PFSK-1 (cell line): Measurements from ENCODE around the gene TRABD2A.

Experiments used
- FOXP2 ChIP-seq: optimal IDR thresholded peaks from 2 replicates; pipeline ENCODE3; 2011; ENCODE audit warnings: borderline replicate concordance, control low read depth, inconsistent platforms; ENCODE audit not compliant: insufficient read depth; ENCODE audit errors: extremely low read length, extremely low read depth
- POLR2AphosphoS5 ChIP-seq: IDR thresholded peaks from 2 replicates; pipeline ENCODE4 v1.6.1; 2012; ENCODE audit warnings: low read depth, mild to moderate bottlenecking, control low read depth, low read length, moderate library complexity
- SIN3A ChIP-seq: IDR thresholded peaks from 2 replicates; pipeline ENCODE4 v1.6.1; 2012; ENCODE audit warnings: mild to moderate bottlenecking, low read length, moderate library complexity, borderline replicate concordance; ENCODE audit not compliant: insufficient read depth
- TAF1 ChIP-seq: IDR thresholded peaks from 2 replicates; pipeline ENCODE4 v1.6.1; 2012; ENCODE audit warnings: low read length, control low read depth, borderline replicate concordance; ENCODE audit not compliant: insufficient read depth
- TF ChIP-seq, protein P1 (sequence below), 2 experiments: IDR thresholded peaks; 2 replicates each; pipeline versions ENCODE4 v1.6.1 to v1.8.0; 2011 to 2012; ENCODE audit warnings: low read depth in 2 of 2, low read length in 2 of 2, control low read depth in 1 of 2, inconsistent platforms in 1 of 2, mild to moderate bottlenecking in 1 of 2, moderate library complexity in 1 of 2; ENCODE audit not compliant: insufficient read depth in 1 of 2

TRABD2A gene

DNA sequence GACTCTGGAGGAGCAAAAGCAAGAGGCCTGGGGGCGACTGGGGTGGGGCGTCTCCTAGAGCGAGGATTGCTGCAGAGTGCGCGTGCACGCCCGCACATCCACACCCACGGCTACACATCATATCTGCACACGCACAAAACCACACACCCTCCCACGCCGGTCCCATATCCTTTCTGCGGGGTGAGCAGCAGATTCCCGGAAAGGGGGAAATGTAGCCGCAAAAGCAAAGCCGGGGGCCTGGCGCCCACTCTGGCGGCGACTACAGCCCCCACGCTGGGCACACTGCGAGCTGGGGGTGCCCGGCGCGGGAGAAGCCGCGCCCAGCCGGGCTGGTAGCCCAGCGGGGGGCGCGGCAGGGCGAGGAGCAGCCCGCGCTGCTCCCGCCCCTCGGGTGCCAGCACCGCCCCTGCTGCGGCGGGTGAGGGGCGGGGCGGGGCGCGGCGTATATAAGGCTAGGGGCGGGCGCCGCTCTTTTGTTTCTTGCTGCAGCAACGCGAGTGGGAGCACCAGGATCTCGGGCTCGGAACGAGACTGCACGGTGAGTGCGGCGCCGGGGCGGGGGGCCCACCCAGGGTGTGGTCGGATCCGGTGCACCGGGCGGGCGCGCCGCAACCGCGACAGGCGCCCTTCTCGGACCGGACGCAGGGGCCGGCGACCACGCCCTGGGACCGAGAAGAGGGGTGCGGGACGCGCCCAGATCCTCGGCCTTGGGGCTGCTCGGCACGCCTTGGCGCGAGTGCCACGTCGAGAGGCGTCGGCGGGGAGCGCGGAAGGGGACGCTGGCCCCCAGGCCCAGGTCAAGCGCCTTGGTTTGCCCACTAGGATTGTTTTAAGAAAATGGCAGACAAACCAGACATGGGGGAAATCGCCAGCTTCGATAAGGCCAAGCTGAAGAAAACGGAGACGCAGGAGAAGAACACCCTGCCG is 24.6 kb upstream of the TRABD2A start, which contains the start of gene TMSB10:
Gene TMSB10, plus strand, starts transcription at position 476 of the 927 bp plus-strand sequence.
- TF ChIP-seq SIN3A (peak; percentile 76; the same call in 1 of the 2 replicates), TAF1 (peak; percentile 89; the same call in 1 of the 2 replicates), POLR2AphosphoS5 (peak; percentile 97), FOXP2 (peak; percentile 72)
- TF ChIP-seq, protein P1, sequence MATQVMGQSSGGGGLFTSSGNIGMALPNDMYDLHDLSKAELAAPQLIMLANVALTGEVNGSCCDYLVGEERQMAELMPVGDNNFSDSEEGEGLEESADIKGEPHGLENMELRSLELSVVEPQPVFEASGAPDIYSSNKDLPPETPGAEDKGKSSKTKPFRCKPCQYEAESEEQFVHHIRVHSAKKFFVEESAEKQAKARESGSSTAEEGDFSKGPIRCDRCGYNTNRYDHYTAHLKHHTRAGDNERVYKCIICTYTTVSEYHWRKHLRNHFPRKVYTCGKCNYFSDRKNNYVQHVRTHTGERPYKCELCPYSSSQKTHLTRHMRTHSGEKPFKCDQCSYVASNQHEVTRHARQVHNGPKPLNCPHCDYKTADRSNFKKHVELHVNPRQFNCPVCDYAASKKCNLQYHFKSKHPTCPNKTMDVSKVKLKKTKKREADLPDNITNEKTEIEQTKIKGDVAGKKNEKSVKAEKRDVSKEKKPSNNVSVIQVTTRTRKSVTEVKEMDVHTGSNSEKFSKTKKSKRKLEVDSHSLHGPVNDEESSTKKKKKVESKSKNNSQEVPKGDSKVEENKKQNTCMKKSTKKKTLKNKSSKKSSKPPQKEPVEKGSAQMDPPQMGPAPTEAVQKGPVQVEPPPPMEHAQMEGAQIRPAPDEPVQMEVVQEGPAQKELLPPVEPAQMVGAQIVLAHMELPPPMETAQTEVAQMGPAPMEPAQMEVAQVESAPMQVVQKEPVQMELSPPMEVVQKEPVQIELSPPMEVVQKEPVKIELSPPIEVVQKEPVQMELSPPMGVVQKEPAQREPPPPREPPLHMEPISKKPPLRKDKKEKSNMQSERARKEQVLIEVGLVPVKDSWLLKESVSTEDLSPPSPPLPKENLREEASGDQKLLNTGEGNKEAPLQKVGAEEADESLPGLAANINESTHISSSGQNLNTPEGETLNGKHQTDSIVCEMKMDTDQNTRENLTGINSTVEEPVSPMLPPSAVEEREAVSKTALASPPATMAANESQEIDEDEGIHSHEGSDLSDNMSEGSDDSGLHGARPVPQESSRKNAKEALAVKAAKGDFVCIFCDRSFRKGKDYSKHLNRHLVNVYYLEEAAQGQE (IDR thresholded peaks at IDR 0.05; ENCODE audit: insufficient read depth in 1 of 2, low read depth in 2 of 2, low read length in 2 of 2) = 0 out of 4 replicates have a peak, but pooled peaks of 1 of the 2 experiments have one; percentile 20

DNA sequence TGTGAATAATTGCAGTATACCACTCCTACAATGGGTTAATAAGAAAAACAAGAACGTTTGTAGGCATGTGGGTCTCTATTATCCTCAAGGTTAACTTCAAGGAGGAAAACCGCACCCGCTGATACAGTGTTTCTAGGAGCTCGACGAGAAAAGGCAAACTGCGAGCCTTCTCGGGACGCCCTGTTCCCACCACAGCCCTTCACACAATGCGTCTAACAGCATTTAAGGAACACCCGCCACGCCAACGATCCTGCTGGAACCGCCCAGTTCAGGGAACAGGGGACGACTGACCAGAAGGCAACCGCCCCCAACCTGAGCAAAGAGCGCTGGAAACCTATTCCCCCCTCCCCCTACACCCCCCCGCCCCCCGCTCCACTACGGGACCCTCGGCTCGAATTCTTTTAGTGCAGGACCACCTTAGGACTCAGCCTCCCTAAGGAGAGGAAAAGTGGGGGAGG is 23.9 kb upstream of the TRABD2A start:
- TF ChIP-seq, protein P1 (IDR thresholded peaks at IDR 0.05; ENCODE audit: insufficient read depth in 1 of 2, low read depth in 2 of 2, low read length in 2 of 2) = no peak
- TF ChIP-seq SIN3A (no peak), POLR2AphosphoS5 (no peak), FOXP2 (no peak), TAF1 (no peak)

DNA sequence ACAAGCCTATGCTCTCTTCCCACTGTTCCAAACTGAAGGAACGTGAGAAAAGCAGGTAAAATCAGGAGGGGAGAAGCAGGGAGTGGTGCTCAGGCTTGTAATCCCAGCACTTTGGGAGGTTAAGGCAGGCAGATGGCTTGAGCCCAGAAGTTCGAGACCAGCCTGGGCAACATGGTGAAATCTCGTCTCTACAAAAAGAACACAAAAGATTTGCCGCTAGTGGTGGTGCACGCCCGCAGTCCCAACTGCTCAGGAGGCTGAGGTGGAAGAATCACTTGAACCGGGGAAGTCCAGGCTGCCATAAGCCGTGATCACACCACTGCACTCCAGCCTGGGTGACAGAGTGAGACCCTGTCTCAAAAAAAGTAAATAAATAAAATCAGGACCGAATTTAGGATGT is 23.3 kb upstream of the TRABD2A start:
- TF ChIP-seq, protein P1 (IDR thresholded peaks at IDR 0.05; ENCODE audit: insufficient read depth in 1 of 2, low read depth in 2 of 2, low read length in 2 of 2) = no peak
- TF ChIP-seq POLR2AphosphoS5 = no peak
- no peak for TF ChIP-seq SIN3A
- no peak for TF ChIP-seq FOXP2
- TF ChIP-seq TAF1 = no peak

DNA sequence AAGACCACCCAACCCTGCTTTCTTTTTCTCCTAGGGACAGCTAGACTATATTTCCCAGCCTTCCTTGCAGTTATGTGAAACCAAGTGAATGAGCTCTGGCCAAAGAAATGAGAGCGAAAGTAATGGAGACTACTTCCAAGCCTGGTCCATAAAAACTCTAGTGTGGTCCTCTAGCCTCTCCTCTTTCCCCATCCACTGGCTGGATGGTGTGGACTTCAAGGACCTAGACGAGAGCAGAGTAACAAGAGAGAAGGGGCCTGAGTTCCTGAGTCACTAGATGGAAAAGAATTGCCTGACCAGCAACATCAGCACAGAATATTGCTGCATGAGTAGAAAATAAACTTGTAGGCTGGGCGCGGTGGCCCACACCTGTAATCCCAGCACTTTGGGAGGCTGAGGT is 21.6 kb upstream of the TRABD2A start:
- TF ChIP-seq SIN3A (no peak), TAF1 (no peak), POLR2AphosphoS5 (no peak)
- TF ChIP-seq, protein P1 (IDR thresholded peaks at IDR 0.05; ENCODE audit: insufficient read depth in 1 of 2, low read depth in 2 of 2, low read length in 2 of 2) = no peak
